Neural cell (in vitro differentiated cells): ENCODE measurements around the gene PTPRK. TPM values are rescaled to one million over a fixed set of nuclear protein-coding genes. Genes with fewer than 3 reads are reported as not detected.
A peak's percentile ranks its signal among the peaks of the same experiment; 100 is the strongest.

ENCODE experiments used
- H2AFZ ChIP-seq: fragments of 200-600, 300-800 bp; sonication (generic), shearing (Covaris generic); 2 replicates; pipeline ENCODE4 v1.6.0; 2014; ENCODE audit warnings: low read depth, mild to moderate bottlenecking, antibody characterized with exemption, low read length, moderate library complexity
- H3F3A ChIP-seq: fragments of 200-600 bp; shearing (Covaris generic); 2 replicates; pipeline ENCODE4 v1.6.1; 2016; ENCODE audit warnings: mild to moderate bottlenecking, moderate library complexity, mixed read lengths, antibody characterized with exemption, low read length; ENCODE audit not compliant: insufficient read depth, poor library complexity, severe bottlenecking
- H3K27ac ChIP-seq: fragments of 200-600, 300-800 bp; sonication (generic), shearing (Covaris generic); 2 replicates; pipeline ENCODE4 v1.5.1; 2014; ENCODE audit warnings: mild to moderate bottlenecking, low read length, moderate library complexity
- H3K27me3 ChIP-seq: fragments of 300-800, 200-600 bp; sonication (generic), shearing (Covaris generic); 2 replicates; pipeline ENCODE4 v1.6.0; 2014; ENCODE audit warnings: mild to moderate bottlenecking, low read depth, low read length, moderate library complexity; ENCODE audit not compliant: insufficient read depth
- H3K36me3 ChIP-seq: fragments of 300-800, 200-600 bp; sonication (generic), shearing (Covaris generic); 2 replicates; pipeline ENCODE4 v1.5.1; 2014; ENCODE audit warnings: mild to moderate bottlenecking, antibody characterized with exemption, low read length, moderate library complexity; ENCODE audit not compliant: insufficient read depth
- H3K4me2 ChIP-seq: fragments of 300-800, 200-600 bp; sonication (generic), shearing (Covaris generic); 2 replicates; pipeline ENCODE4 v1.6.0; 2014; ENCODE audit warnings: mild to moderate bottlenecking, low read length
- H3K4me3 ChIP-seq: fragments of 300-800, 200-600 bp; sonication (generic), shearing (Covaris generic); 2 replicates; pipeline ENCODE4 v1.5.1; 2014; ENCODE audit warnings: mild to moderate bottlenecking, low read length, moderate library complexity
- H3K79me2 ChIP-seq: fragments of 200-600 bp; shearing (Covaris generic); replicated peaks from 2 replicates; pipeline ENCODE4 v1.6.0; 2014; ENCODE audit warnings: mild to moderate bottlenecking, low read length, moderate library complexity; ENCODE audit not compliant: insufficient read depth
- H3K9ac ChIP-seq: fragments of 300-800, 200-600 bp; sonication (generic), shearing (Covaris generic); 2 replicates; pipeline ENCODE4 v1.6.1; 2016; ENCODE audit warnings: mild to moderate bottlenecking, low read length, mixed read lengths
- H3K9me2 ChIP-seq: fragments of 200-600 bp; shearing (Covaris generic); 2 replicates; pipeline ENCODE4 v1.6.1; 2016; ENCODE audit warnings: mild to moderate bottlenecking, low read length, mixed read lengths; ENCODE audit not compliant: insufficient read depth
- H3K9me3 ChIP-seq: fragments of 200-600, 300-800 bp; sonication (generic), shearing (Covaris generic); 2 replicates; pipeline ENCODE4 v1.6.1; 2016; ENCODE audit warnings: mild to moderate bottlenecking, mixed run types, low read length, moderate library complexity, mixed read lengths
- H4K20me1 ChIP-seq: fragments of 200-600 bp; shearing (Covaris generic); 2 replicates; pipeline ENCODE4 v1.6.1; 2016; ENCODE audit warnings: mild to moderate bottlenecking, mixed run types; ENCODE audit not compliant: insufficient read depth
- CTCF ChIP-seq: fragments of 450-650 bp; IDR thresholded peaks from 2 replicates; pipeline ENCODE4 v1.5.1; 2014; ENCODE audit warnings: antibody characterized with exemption, mild to moderate bottlenecking, moderate library complexity; ENCODE audit not compliant: poor library complexity, severe bottlenecking
- EP300 ChIP-seq: fragments of 450-650 bp; conservative IDR thresholded peaks from 2 replicates; pipeline ENCODE4 v1.6.1; 2014; ENCODE audit warnings: antibody characterized with exemption, mild to moderate bottlenecking, moderate library complexity; ENCODE audit not compliant: poor library complexity, severe bottlenecking
- EZH2 ChIP-seq: fragments of 200-600, 300-800 bp; shearing (Covaris generic), sonication (generic); IDR thresholded peaks from 2 replicates; pipeline ENCODE4 v1.6.1; 2014; ENCODE audit warnings: antibody characterized with exemption, low read length, borderline replicate concordance, mild to moderate bottlenecking; ENCODE audit not compliant: insufficient read depth, poor library complexity, severe bottlenecking
- MXI1 ChIP-seq: fragments of 450-650 bp; conservative IDR thresholded peaks from 2 replicates; pipeline ENCODE4 v1.6.1; 2014; ENCODE audit warnings: antibody characterized with exemption, mild to moderate bottlenecking; ENCODE audit not compliant: poor library complexity, severe bottlenecking
- POLR2AphosphoS5 ChIP-seq: IDR thresholded peaks from 2 replicates; pipeline ENCODE4 v1.6.1; 2012
- RAD21 ChIP-seq: fragments of 450-650 bp; conservative IDR thresholded peaks from 2 replicates; pipeline ENCODE4 v1.6.1; 2014; ENCODE audit warnings: antibody characterized with exemption, mild to moderate bottlenecking, moderate library complexity
- REST ChIP-seq: IDR thresholded peaks from 2 replicates; pipeline ENCODE4 v1.6.1; 2012; ENCODE audit warnings: borderline replicate concordance
- SMC3 ChIP-seq: fragments of 450-650 bp; conservative IDR thresholded peaks from 2 replicates; pipeline ENCODE4 v1.6.1; 2014; ENCODE audit warnings: antibody characterized with exemption, mild to moderate bottlenecking, moderate library complexity; ENCODE audit not compliant: poor library complexity
- TAF1 ChIP-seq: IDR thresholded peaks from 2 replicates; pipeline ENCODE4 v1.6.1; 2012; ENCODE audit warnings: low read depth
- polyA plus RNA-seq: library from polyadenylated mRNA; depleted of rRNA; stranded (reverse); fragments of >200 nt; gene quantifications from 2 replicates; pipeline ENCODE4 v1.2.3, GENCODE V29; 2014

Gene PTPRK
- polyA plus RNA-seq, 1 donor from 2014 or later: 10.4 TPM

DNA sequence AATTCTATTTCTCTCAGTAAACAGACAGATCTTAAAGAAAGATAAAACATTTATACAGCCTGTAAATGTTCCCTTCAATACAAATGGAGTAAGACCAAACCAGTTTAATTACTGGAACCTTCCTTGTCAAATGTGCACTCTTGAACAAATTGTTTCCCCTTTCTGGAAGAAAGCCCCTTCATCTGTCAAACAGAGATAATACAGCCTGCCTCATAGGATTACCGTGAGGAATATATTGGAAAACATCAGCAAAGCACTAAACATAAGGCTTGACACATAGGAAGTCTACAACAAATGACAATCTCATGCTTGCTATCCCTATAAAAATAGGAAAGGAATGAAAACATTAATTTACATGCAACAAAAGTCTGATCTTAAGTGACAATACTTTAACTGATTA lies 173.8 kb downstream of the PTPRK start:
- TF ChIP-seq EZH2 (no peak), RAD21 (no peak), REST (peak; percentile 61), SMC3 (no peak), POLR2AphosphoS5 (peak; percentile 37), EP300 (peak; percentile 55), TAF1 (no peak)
- H4K20me1 ChIP-seq: no peaks in the 10 kb centered on the region
- no peaks in the 10 kb centered on the region for H3K27me3 ChIP-seq
- H3K27ac ChIP-seq: no peak overlapping the region
- H3K9me2 ChIP-seq: no peaks in the 10 kb centered on the region
- H3K4me2 ChIP-seq: peak overlapping the region; percentile 31
- no peak overlapping the region for H3K4me3 ChIP-seq
- no peaks in the 10 kb centered on the region for H3K9me3 ChIP-seq
- no peaks in the 10 kb centered on the region for H3K36me3 ChIP-seq
- no peak overlapping the region for H3K9ac ChIP-seq
- H2AFZ ChIP-seq: no peak overlapping the region
- peaks cover 4% of the 10 kb centered on the region for H3F3A ChIP-seq
- H3K79me2 ChIP-seq: no peaks in the 10 kb centered on the region

GRCh38 chr6:128345278-128345677 lies 175.1 kb downstream of the PTPRK start:
- H3K27ac ChIP-seq: no peak overlapping the region
- no peak overlapping the region for H2AFZ ChIP-seq
- H3K36me3 ChIP-seq: no peaks in the 10 kb centered on the region
- H3K9me3 ChIP-seq: no peaks in the 10 kb centered on the region
- TF ChIP-seq CTCF (no peak), EP300 (no peak), SMC3 (no peak), REST (no peak), TAF1 (no peak), MXI1 (no peak), EZH2 (no peak), POLR2AphosphoS5 (no peak), RAD21 (no peak)
- peaks cover 4% of the 10 kb centered on the region for H3F3A ChIP-seq
- H3K9ac ChIP-seq: no peak overlapping the region
- no peaks in the 10 kb centered on the region for H3K79me2 ChIP-seq
- no peak overlapping the region for H3K4me2 ChIP-seq
- H3K4me3 ChIP-seq: no peak overlapping the region
- H3K27me3 ChIP-seq: no peaks in the 10 kb centered on the region
- H3K9me2 ChIP-seq: no peaks in the 10 kb centered on the region
- H4K20me1 ChIP-seq: no peaks in the 10 kb centered on the region
